WTC11 (cell line): ENCODE data around the gene PTPRN2.

ENCODE experiments used
- AFF4 ChIP-seq: sonication (generic); formaldehyde crosslinking; IDR thresholded peaks from 2 replicates; pipeline ENCODE4 v1.8.1; 2023; ENCODE audit warnings: mild to moderate bottlenecking, missing genetic modification reagents, borderline replicate concordance
- CBFB ChIP-seq: sonication (generic); formaldehyde crosslinking; IDR thresholded peaks from 2 replicates; pipeline ENCODE4 v1.8.1; 2022; ENCODE audit warnings: mild to moderate bottlenecking, low read depth, missing genetic modification reagents
- CTCF ChIP-seq: fragments of 200-600 bp; IDR thresholded peaks from 2 replicates; pipeline ENCODE4 v1.8.0; 2022; ENCODE audit warnings: antibody characterized with exemption
- FOXK1 ChIP-seq: sonication (generic); formaldehyde crosslinking; IDR thresholded peaks from 2 replicates; pipeline ENCODE4 v1.8.0; 2022; ENCODE audit warnings: mild to moderate bottlenecking, moderate library complexity, missing genetic modification reagents
- GABPB1 ChIP-seq: sonication (generic); formaldehyde crosslinking; IDR thresholded peaks from 2 replicates; pipeline ENCODE4 v1.8.1; 2023; ENCODE audit warnings: mild to moderate bottlenecking, missing genetic modification reagents
- HMGA2 ChIP-seq: fragments of 250-450 bp; sonication (Bioruptor Pico); IDR thresholded peaks from 2 replicates; pipeline ENCODE4 v1.4.0; 2021; ENCODE audit warnings: mild to moderate bottlenecking, moderate library complexity
- JUN ChIP-seq: sonication (generic); formaldehyde crosslinking; IDR thresholded peaks from 2 replicates; pipeline ENCODE4 v1.8.0; 2023; ENCODE audit warnings: mild to moderate bottlenecking, missing genetic modification reagents
- NFYB ChIP-seq: sonication (generic); formaldehyde crosslinking; conservative IDR thresholded peaks from 2 replicates; pipeline ENCODE4 v1.8.0; 2022; ENCODE audit warnings: low read depth, missing genetic modification reagents
- NR2C2 ChIP-seq: sonication (generic); formaldehyde crosslinking; IDR thresholded peaks from 2 replicates; pipeline ENCODE4 v1.8.0; 2022; ENCODE audit warnings: mild to moderate bottlenecking, missing genetic modification reagents
- TF ChIP-seq, protein P1 (sequence below): sonication (generic); formaldehyde crosslinking; conservative IDR thresholded peaks from 2 replicates; pipeline ENCODE4 v1.8.1; 2022; ENCODE audit warnings: mild to moderate bottlenecking, missing genetic modification reagents

DNA sequence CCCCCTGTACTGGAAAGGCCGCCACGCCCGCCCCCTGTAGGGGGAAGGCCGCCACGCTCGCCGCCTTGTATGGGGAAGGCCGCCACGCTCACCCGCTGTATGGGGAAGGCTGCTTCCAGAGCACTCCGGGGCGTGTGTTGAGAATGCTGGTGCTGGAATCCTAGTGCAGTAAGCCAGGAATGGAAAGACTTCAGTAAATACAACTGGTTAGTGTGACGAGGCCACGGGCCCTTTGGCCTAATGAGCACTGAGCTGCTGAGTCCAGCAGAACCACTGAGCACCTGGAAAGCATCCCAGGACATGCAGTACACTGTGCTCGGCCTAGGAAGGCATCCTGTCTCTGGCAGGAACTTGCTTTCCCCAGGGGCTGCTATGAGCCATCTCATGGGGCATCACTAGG is 398.9 kb downstream of the PTPRN2 start:
- TF ChIP-seq NFYB (CRISPR knock-in tag) (no peak), NR2C2 (CRISPR knock-in tag) (no peak), CTCF (no peak), GABPB1 (CRISPR knock-in tag) (no peak), CBFB (CRISPR knock-in tag) (no peak), FOXK1 (no peak), AFF4 (CRISPR knock-in tag) (no peak), JUN (no peak), HMGA2 (no peak)
- TF ChIP-seq, protein P1, sequence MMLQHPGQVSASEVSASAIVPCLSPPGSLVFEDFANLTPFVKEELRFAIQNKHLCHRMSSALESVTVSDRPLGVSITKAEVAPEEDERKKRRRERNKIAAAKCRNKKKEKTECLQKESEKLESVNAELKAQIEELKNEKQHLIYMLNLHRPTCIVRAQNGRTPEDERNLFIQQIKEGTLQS (CRISPR knock-in tag): no peak
